ENCODE measurements around the gene CTPS2.

Gene CTPS2

GRCh38 chrX:16743604-16744325 is 31.3 kb upstream of the CTPS2 start:
- TF ChIP-seq REST (IDR thresholded peaks at IDR 0.05; ENCODE audit: insufficient read depth in 1 of 2, low read depth in 2 of 2, low read length in 2 of 2) (no peak), TAF1 (IDR thresholded peaks at IDR 0.05; ENCODE audit: borderline replicate concordance, insufficient read depth, low read length) (no peak), POLR2AphosphoS5 (IDR thresholded peaks at IDR 0.05; ENCODE audit: low read depth, low read length) (no peak), FOXP2 (optimal IDR thresholded peaks at IDR 0.05; ENCODE audit: borderline replicate concordance, extremely low read depth, extremely low read length, insufficient read depth) (no peak), SIN3A (IDR thresholded peaks at IDR 0.05; ENCODE audit: borderline replicate concordance, insufficient read depth, low read length) (no peak)

DNA sequence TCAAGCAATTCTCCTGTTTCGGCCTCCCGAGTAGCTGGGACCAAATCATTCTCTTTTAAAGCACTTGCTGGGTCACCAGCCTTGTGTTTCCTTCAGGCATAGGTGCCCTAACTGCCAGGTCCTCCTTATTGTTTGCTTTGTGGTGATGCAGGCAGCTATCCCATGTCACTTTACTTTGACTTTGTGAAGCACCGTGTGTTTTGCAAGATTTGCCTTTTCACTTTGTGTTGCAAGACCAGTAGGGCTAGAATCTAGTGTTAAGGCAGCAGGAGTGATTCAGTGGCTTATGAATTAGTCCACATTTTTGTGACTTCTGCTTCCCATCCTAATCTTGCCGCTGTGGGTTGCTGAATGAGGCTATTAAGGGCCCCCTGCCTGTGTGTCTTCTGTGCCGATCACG is 27.1 kb upstream of the CTPS2 start:
- no peak for TF ChIP-seq POLR2AphosphoS5 (IDR thresholded peaks at IDR 0.05; ENCODE audit: low read depth, low read length)
- no peak for TF ChIP-seq FOXP2 (optimal IDR thresholded peaks at IDR 0.05; ENCODE audit: borderline replicate concordance, extremely low read depth, extremely low read length, insufficient read depth)
- no peak for TF ChIP-seq SIN3A (IDR thresholded peaks at IDR 0.05; ENCODE audit: borderline replicate concordance, insufficient read depth, low read length)
- TF ChIP-seq REST (IDR thresholded peaks at IDR 0.05; ENCODE audit: insufficient read depth in 1 of 2, low read depth in 2 of 2, low read length in 2 of 2) = no peak
- TF ChIP-seq TAF1 (IDR thresholded peaks at IDR 0.05; ENCODE audit: borderline replicate concordance, insufficient read depth, low read length) = no peak

DNA sequence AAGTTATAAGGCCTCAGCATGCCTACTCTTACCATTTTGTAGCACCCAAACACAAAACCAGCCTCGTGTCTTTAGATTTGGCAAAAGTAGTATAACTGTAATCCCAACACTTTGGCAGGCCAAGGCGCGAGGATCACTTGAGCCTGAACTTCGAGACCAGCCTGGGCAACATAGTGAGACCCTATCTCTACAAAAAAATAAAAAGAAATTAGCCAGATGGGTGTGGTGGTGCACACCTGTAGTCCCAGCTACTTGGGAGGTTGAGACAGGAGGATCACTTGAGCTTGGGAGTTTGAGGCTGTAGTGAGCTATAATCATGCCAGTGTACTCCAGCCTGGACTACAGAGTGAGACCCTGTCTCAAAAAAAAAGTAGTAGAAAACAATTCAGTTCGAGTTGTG is 24.6 kb upstream of the CTPS2 start:
- TF ChIP-seq REST (IDR thresholded peaks at IDR 0.05; ENCODE audit: insufficient read depth in 1 of 2, low read depth in 2 of 2, low read length in 2 of 2) = no peak
- no peak for TF ChIP-seq FOXP2 (optimal IDR thresholded peaks at IDR 0.05; ENCODE audit: borderline replicate concordance, extremely low read depth, extremely low read length, insufficient read depth)
- TF ChIP-seq TAF1 (IDR thresholded peaks at IDR 0.05; ENCODE audit: borderline replicate concordance, insufficient read depth, low read length) = no peak
- TF ChIP-seq SIN3A (IDR thresholded peaks at IDR 0.05; ENCODE audit: borderline replicate concordance, insufficient read depth, low read length) = no peak
- no peak for TF ChIP-seq POLR2AphosphoS5 (IDR thresholded peaks at IDR 0.05; ENCODE audit: low read depth, low read length)

GRCh38 chrX:16733013-16733412 is 20.5 kb upstream of the CTPS2 start:
- TF ChIP-seq POLR2AphosphoS5 (IDR thresholded peaks at IDR 0.05; ENCODE audit: low read depth, low read length) (no peak), REST (IDR thresholded peaks at IDR 0.05; ENCODE audit: insufficient read depth in 1 of 2, low read depth in 2 of 2, low read length in 2 of 2) (no peak), SIN3A (IDR thresholded peaks at IDR 0.05; ENCODE audit: borderline replicate concordance, insufficient read depth, low read length) (no peak), TAF1 (IDR thresholded peaks at IDR 0.05; ENCODE audit: borderline replicate concordance, insufficient read depth, low read length) (no peak), FOXP2 (optimal IDR thresholded peaks at IDR 0.05; ENCODE audit: borderline replicate concordance, extremely low read depth, extremely low read length, insufficient read depth) (no peak)

Data from PFSK-1 (cell line).